Fibroblast of the conjunctiva (primary cell): ENCODE results near the gene IFT22.
"Not testable (repeated sequence)": the region's sequence is repeated elsewhere in the genome, so short reads cannot be mapped to it uniquely, and the experiment has no call there.

ENCODE experiments used
- DNase-seq: peaks from one replicate; pipeline ENCODE4 v3.0.0-alpha.2; 2010; ENCODE audit warnings: low read depth

Gene IFT22

DNA sequence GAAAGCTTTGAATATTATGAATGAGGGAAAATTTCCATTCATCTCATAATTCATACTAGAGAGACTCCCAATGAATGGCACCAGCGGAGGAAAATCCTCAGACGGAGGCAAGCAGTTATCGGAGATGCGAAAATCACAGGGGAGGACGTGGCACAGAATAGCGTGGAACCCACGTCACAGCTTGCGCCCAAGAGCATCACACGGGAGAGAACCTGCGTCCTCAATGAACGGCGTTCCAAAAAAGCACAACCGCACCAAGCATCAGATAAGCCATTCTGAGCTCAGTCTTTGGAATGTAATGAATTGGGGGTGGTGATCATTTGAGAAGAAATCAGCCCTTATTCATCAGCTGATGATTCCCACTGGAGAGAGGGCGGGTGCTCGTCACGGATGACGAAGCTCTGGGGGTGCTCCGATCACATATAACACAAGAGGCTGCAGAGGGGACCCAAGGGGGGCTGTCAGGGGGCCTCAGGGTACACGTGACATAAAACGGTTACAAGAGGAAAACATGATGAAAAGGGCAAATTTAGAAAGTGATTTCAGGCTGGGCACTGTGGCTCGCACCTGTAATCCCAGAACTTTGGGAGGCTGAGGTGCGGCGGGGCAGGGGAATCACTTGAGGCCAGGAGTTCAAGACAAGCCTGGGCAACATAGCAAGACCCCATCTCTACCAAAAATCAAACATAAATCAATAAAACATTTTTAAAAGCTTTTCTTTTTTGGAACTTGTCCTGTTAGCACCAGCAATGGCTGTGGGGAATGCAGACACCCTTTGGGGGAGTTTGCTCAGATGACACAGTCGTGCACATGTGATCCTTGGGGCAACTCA is 42.9 kb downstream of the IFT22 start:
- no peak for DNase-seq

DNA sequence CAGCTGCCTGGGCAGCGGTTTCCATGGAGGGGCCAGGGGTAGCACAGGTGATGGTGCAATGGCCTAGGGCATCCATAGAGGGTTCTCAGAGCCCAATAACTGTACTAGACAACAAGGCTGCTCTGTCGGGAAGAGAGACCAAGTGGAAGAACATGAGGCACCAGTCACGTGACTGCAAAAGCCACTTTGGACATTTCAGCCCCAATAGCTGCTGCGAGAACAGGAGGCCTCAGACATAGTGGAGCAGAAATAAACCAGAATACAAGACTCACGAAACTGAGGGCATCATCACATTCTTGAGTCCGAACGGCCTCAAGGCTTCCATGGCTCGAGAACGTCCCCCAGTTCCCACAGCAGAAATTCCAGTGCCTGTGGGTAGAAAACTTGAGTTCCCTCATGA is 44.5 kb downstream of the IFT22 start:
- no peak for DNase-seq

DNA sequence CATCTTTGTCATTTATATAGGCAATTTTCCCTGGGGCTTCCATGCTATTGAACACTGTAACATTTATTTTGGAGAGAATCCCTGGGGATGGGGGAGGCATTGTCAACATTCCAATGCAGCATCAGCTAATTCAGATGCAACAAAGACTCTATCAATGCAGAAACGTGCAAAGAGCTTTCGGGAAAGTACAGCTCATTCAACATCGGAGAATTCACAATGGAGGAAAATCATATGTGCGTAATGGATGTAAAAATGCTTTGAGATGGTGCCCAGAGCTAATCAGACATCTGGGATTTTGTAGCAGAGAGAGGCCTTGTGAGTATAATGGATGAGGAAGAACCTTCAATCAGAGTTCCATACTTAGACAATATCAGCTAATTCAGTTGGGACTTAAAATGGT is 48.4 kb downstream of the IFT22 start:
- DNase-seq, result no peak

DNA sequence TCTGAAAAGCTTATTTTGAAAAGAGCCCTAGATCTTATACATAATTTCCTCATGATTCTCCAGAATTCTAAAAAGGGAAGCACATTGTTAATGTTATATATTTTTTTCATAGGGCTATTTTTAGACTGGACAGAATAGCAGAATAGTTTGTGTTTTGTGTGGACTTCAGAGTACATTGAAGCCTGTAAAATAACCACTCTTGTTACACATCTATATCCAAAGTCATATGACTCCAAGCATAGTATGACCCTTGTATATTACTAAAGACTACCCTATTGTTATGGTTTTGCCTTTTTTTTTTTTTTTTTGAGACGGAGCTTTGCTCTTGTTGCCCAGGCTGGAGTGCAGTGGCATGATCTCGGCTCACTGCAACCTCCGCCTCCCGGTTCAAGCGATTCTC is 50.6 kb downstream of the IFT22 start:
- DNase-seq, result no peak

DNA sequence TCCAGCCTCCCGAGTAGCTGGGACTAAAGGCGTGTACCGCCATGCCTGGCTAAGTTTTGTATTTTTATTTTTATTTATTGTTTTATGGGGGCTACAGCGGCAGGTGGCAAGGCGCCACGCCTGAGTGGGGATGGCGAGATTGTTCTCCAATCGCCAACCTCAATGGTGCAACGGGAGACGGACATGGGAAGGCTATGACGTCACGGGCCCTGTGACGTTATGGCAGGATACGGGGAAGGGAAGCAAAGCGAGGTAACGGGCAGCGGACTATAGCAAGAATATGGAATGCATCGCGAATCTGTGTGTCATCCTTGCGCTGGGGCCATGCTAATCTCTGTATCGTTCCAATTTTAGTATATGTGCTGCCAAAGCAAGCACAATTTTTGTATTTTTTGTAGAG is 51.9 kb downstream of the IFT22 start:
- no peak for DNase-seq

DNA sequence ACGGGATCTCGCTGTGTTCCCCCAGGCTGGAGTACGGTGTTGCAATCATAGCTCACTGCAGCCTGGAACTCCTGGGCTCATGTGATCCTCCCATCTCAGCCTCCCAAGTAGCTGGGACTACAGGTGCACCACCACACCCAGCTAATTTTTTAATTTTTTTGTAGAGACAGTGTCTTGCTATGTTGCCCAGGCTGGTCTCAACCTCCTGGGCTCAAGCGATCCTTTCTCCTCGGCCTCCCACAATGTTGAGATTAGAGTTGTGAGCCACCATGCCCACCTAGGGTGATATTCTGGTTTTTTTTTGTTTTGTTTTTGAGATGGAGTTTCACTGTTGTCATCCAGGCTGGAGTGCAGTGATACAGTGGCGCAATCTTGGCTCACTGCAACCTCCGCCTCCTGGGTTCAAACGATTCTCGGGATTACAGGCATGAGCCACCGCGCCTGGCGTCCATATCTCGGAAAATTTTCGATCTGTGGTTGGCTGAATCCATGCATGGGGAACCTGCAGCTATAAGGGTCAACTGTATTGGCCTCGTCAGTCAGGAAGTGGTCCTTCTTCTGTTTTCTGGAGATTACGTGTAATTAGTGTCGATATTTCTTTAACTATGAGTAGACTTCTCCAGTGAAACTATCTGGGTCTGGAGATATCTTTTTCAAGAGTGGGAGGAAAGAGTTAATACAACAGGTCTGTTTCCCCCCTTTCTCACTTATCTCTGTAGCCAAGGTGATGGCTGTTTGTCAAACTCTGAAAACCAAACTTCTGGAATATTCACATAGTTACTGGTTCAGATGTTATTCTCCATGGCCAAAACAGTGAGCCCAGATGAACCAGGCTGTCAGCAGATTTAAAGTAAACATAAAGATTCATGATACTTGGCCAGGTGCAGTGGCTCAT is 55.7 kb downstream of the IFT22 start:
- DNase-seq, result no peak

DNA sequence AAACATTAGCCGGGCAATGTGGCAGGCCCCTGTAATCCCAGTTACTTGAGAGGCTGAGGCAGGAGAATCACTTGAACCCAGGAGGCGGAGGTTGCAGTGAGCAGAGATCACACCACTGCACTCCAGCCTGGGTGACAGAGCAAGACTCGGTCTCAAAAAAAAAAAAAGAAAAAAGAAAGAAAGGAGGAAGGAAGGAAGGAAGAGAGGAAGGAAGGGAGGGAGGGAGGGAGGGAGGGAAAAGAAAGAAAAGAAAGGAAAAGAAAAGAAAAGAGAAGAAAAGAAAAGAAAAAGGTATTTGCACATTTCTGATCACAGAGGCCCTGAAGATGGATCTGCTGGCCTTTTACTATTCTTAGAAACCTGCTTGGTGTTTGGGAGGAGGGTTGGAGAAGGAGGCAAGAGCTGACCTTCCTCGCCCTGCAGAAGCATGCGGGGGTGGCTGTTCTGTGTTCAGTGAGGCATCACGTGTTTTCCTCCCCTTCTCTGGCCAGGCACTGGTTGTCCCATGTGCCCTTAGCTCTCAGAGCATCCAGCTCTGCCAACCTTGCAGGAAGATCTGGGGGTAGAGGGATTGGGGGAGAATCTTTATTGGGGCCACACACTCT is 57.4 kb downstream of the IFT22 start:
- DNase-seq, result not testable (repeated sequence)
